ENCODE measurements around the gene CPLANE1.

Gene CPLANE1

DNA sequence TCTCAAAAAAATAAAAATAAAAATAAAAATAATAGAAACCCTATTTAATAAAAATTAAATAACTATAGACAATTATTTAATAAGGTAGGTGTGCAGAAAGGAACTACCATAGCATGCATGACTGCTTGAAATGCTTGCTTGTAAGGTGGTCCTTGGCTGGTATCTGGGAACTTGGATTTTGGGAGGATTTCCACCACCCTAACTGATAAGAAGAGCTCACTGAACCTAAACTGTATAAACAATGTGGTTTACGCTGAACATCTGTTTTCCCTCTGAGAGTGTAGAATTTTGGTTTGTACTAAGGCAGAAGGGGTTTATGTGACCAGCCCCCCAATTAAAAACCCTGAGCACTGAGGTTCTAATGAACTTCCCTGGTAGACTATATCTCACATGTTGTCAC, 31.2 kb downstream of the CPLANE1 start:
- Histone ChIP-seq H3K27me3 (ENCODE audit: insufficient read depth, poor library complexity, severe bottlenecking) (no peaks in the 10 kb centered on the region), H3K36me3 (ENCODE audit: low read depth) (peaks cover 54% of the 10 kb centered on the region)
- no peak for TF ChIP-seq CTCF (IDR thresholded peaks at IDR 0.05; ENCODE audit: poor library complexity, severe bottlenecking)

GRCh38 chr5:37214550-37214949, 34.6 kb downstream of the CPLANE1 start:
- Histone ChIP-seq H3K4me1 (ENCODE audit: insufficient read depth, poor library complexity, severe bottlenecking) (no peaks in the 10 kb centered on the region), H3K36me3 (ENCODE audit: low read depth) (peaks cover 47% of the 10 kb centered on the region), H3K27ac (ENCODE audit: poor library complexity, severe bottlenecking) (no peak overlapping the region), H3K9me3 (ENCODE audit: severe bottlenecking) (no peaks in the 10 kb centered on the region), H3K4me3 (ENCODE audit: severe bottlenecking) (no peak overlapping the region), H3K27me3 (ENCODE audit: insufficient read depth, poor library complexity, severe bottlenecking) (no peaks in the 10 kb centered on the region)
- no peak for TF ChIP-seq CTCF (IDR thresholded peaks at IDR 0.05; ENCODE audit: poor library complexity, severe bottlenecking)
- ATAC-seq (ENCODE audit: low read depth) (no peak), DNase-seq (ENCODE audit: low spot score) (no peak)

More for the DNA sequence above, 31.2 kb downstream of the CPLANE1 start:
- H3K4me3 ChIP-seq (ENCODE audit: severe bottlenecking) = no peak overlapping the region
- DNase-seq (ENCODE audit: low spot score) = no peak
- no peak overlapping the region for H3K27ac ChIP-seq (ENCODE audit: poor library complexity, severe bottlenecking)
- H3K9me3 ChIP-seq (ENCODE audit: severe bottlenecking) = no peaks in the 10 kb centered on the region
- no peak for ATAC-seq (ENCODE audit: low read depth)
- no peaks in the 10 kb centered on the region for H3K4me1 ChIP-seq (ENCODE audit: insufficient read depth, poor library complexity, severe bottlenecking)

DNA sequence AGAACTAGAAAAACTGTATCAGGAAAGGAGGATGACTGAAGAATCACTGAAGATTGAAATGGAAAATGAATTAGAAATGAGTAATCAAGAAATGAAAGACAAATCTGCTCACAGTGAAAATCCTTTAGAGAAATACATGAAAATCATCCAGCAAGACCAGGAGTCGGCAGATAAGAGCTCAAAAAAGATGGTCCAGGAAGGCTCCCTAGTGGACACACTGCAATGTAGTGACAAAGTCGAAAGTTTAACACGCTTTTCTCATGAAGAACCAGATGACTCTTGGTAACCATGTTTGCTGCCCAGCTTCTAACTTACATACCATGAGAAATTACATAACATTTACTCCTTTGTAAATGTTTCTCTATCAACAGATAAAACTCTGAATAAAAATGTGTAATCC, 37.1 kb downstream of the CPLANE1 start:
- Histone ChIP-seq H3K4me1 (ENCODE audit: insufficient read depth, poor library complexity, severe bottlenecking) (no peaks in the 10 kb centered on the region), H3K27ac (ENCODE audit: poor library complexity, severe bottlenecking) (no peak overlapping the region), H3K36me3 (ENCODE audit: low read depth) (peaks cover 38% of the 10 kb centered on the region), H3K9me3 (ENCODE audit: severe bottlenecking) (no peaks in the 10 kb centered on the region), H3K27me3 (ENCODE audit: insufficient read depth, poor library complexity, severe bottlenecking) (no peaks in the 10 kb centered on the region), H3K4me3 (ENCODE audit: severe bottlenecking) (no peak overlapping the region)
- TF ChIP-seq CTCF (IDR thresholded peaks at IDR 0.05; ENCODE audit: poor library complexity, severe bottlenecking) = no peak
- no peak for ATAC-seq (ENCODE audit: low read depth)
- no peak for DNase-seq (ENCODE audit: low spot score)

DNA sequence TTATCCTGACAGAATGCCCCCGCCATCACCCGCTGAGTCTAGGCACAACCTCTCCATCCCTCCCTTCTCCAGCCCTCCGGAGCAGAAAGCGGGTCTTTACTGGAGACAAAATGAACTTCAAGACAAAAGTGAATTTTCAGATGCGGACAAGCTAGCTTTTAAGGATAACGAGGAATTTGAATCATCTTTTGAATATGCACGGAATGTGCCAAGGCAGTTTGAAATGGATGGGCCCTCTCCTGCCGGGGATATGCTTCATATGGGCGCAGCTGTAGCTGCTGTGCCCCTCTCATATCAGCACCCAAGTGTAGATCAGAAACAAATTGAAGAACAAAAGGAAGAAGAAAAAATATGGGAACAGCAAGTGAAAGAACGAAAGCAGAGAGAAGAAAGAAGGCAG, 37.5 kb downstream of the CPLANE1 start:
- H3K27ac ChIP-seq (ENCODE audit: poor library complexity, severe bottlenecking) = no peak overlapping the region
- ATAC-seq (ENCODE audit: low read depth) = no peak
- H3K4me3 ChIP-seq (ENCODE audit: severe bottlenecking) = no peak overlapping the region

More for the DNA sequence above, 37.5 kb downstream of the CPLANE1 start:
- peaks cover 38% of the 10 kb centered on the region for H3K36me3 ChIP-seq (ENCODE audit: low read depth)
- no peak for TF ChIP-seq CTCF (IDR thresholded peaks at IDR 0.05; ENCODE audit: poor library complexity, severe bottlenecking)
- DNase-seq (ENCODE audit: low spot score) = no peak
- H3K9me3 ChIP-seq (ENCODE audit: severe bottlenecking) = no peaks in the 10 kb centered on the region
- no peaks in the 10 kb centered on the region for H3K27me3 ChIP-seq (ENCODE audit: insufficient read depth, poor library complexity, severe bottlenecking)
- no peaks in the 10 kb centered on the region for H3K4me1 ChIP-seq (ENCODE audit: insufficient read depth, poor library complexity, severe bottlenecking)

Data from RWPE2 (cell line).